Tibial nerve (tissue), 4 donors: ENCODE results near the gene CCDC18. TPM values are rescaled to one million over a fixed set of nuclear protein-coding genes. Genes with fewer than 3 reads are reported as not detected.

Experiments
- DNase-seq, 2 donors: peaks; one replicate each; pipeline ENCODE4 v3.0.0-alpha.2; 2019; ENCODE audit warnings: low spot score in 2 of 2
- H3K27ac ChIP-seq, 4 donors: fragments of 200-600 bp; sonication (generic) in 3 of 4; one replicate each; pipeline ENCODE4 v1.5.1; 2017 to 2019; ENCODE audit warnings: mild to moderate bottlenecking in 1 of 4
- H3K27me3 ChIP-seq, 2 donors: fragments of 200-600 bp; sonication (generic) in 1 of 2; one replicate each; pipeline versions ENCODE4 v1.5.1 to v1.6.0; 2017 to 2019
- H3K36me3 ChIP-seq, 3 donors: fragments of 200-600 bp; sonication (generic); one replicate each; pipeline ENCODE4 v1.5.1; 2018 to 2019
- H3K4me1 ChIP-seq, 4 donors: fragments of 200-600 bp; sonication (generic) in 3 of 4; one replicate each; pipeline ENCODE4 v1.5.1; 2017 to 2019
- H3K4me3 ChIP-seq, 4 donors: fragments of 200-600 bp; sonication (generic) in 3 of 4; one replicate each; pipeline ENCODE4 v1.5.1; 2017 to 2019; ENCODE audit warnings: mild to moderate bottlenecking in 1 of 4, moderate library complexity in 1 of 4
- H3K9me3 ChIP-seq, 4 donors: fragments of 200-600 bp; sonication (generic) in 3 of 4; one replicate each; pipeline ENCODE4 v1.5.1; 2017 to 2019
- EP300 ChIP-seq, 2 donors: sonication (generic); formaldehyde crosslinking; IDR thresholded peaks; one replicate each; pipeline ENCODE4 v1.6.1; 2017; ENCODE audit warnings: antibody characterized with exemption in 2 of 2, mild to moderate bottlenecking in 1 of 2
- POLR2A ChIP-seq, 2 donors: fragments of 450-650 bp; IDR thresholded peaks; one replicate each; pipeline ENCODE4 v1.6.1; 2017; ENCODE audit warnings: antibody characterized with exemption in 2 of 2, mild to moderate bottlenecking in 2 of 2, moderate library complexity in 2 of 2
- WGBS, 2 donors: methylation state at CpG; one replicate each; pipeline ENCODE4 v1.1.5; 2018; 5-methylcytosine and 5-hydroxymethylcytosine counted together
- total RNA-seq, 4 donors: library from RNA; depleted of rRNA; stranded (reverse); fragments of >200 nt; gene quantifications; one replicate each; pipeline ENCODE4 v1.1.0, GENCODE V29; 2016
- TF ChIP-seq, protein P1 (sequence below), 5 experiments: fragments of 200-600 bp in 3 of 5; fragments of 450-650 bp in 2 of 5; sonication (generic) in 3 of 5; IDR thresholded peaks; one replicate each; pipeline ENCODE4 v1.5.1; 2016 to 2019; ENCODE audit warnings: antibody characterized with exemption in 5 of 5, mild to moderate bottlenecking in 3 of 5, moderate library complexity in 2 of 5

CCDC18 gene
- total RNA-seq, 4 donors from 2014 or later: 2.2 to 16.0 (median 8.7) TPM

DNA sequence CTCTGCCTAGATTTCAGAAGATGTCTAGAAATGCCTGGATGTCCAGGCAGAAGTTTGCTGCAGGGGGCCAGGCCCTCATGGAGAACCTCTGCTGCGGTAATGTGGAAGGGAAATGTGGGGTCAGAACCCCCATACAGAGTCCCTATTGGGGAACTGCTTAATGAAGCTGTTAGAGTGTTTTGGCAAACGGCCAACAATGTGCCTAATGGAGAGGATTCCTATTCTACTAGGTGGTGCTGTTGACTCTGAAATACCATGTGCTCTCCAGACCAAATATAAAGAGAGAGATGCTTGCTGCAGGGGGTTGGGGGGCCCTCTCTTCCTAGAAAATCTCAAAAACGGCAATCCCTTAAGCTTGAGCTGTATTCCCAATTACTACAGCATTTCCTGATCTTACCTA lies 108.0 kb downstream of the CCDC18 start:
- H3K36me3 ChIP-seq: peaks cover 0 to 81% (median 0%) of the 10 kb centered on the region in 3 donors
- H3K27ac ChIP-seq: no peak overlapping the region
- TF ChIP-seq, protein P1, sequence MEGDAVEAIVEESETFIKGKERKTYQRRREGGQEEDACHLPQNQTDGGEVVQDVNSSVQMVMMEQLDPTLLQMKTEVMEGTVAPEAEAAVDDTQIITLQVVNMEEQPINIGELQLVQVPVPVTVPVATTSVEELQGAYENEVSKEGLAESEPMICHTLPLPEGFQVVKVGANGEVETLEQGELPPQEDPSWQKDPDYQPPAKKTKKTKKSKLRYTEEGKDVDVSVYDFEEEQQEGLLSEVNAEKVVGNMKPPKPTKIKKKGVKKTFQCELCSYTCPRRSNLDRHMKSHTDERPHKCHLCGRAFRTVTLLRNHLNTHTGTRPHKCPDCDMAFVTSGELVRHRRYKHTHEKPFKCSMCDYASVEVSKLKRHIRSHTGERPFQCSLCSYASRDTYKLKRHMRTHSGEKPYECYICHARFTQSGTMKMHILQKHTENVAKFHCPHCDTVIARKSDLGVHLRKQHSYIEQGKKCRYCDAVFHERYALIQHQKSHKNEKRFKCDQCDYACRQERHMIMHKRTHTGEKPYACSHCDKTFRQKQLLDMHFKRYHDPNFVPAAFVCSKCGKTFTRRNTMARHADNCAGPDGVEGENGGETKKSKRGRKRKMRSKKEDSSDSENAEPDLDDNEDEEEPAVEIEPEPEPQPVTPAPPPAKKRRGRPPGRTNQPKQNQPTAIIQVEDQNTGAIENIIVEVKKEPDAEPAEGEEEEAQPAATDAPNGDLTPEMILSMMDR (IDR thresholded peaks at IDR 0.05): no peak
- TF ChIP-seq POLR2A (IDR thresholded peaks at IDR 0.05) (no peak), EP300 (IDR thresholded peaks at IDR 0.05) (no peak)
- 82 to 85% methylated on average over 3 of the region's 3 CpGs for whole genome bisulfite sequencing, 2 donors
- H3K4me1 ChIP-seq: no peaks in the 10 kb centered on the region
- no peak overlapping the region for H3K4me3 ChIP-seq
- DNase-seq: no peak
- no peaks in the 10 kb centered on the region for H3K27me3 ChIP-seq
- H3K9me3 ChIP-seq: no peaks in the 10 kb centered on the region

DNA sequence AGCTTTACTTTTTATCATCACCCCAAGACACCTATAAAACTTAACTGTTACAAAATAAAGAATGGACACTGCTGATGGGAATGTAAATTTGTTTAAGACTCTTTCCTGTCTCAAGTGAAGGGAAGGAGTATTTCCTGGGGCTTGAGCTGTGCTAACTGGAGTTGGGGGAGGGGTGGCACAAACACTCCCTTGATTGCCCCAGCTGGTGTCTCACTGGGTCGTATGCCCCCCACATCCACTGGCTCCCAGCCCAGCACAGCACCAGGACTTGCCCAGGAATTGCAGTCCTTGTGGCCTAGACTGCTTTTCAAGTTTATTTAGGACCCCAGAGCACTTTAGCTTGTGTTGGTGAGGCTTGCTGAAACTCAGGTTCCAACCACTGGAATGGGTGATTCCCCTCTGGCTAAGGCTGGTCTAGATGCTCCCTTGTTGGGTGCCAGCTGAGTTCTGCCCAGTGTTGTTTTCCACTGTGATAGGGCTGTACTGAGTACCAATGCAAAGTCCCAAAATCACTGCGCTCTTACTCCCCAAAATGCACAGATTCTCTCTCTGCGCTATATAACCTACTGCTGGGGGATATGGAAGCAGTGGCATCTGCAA lies 116.1 kb downstream of the CCDC18 start:
- no peak for TF ChIP-seq POLR2A (IDR thresholded peaks at IDR 0.05)
- TF ChIP-seq, protein P1 (IDR thresholded peaks at IDR 0.05): no peak
- DNase-seq: no peak
- Histone ChIP-seq H3K27ac (no peak overlapping the region), H3K4me3 (no peak overlapping the region), H3K27me3 (no peaks in the 10 kb centered on the region), H3K9me3 (no peaks in the 10 kb centered on the region), H3K36me3 (peaks cover 0 to 46% (median 0%) of the 10 kb centered on the region in 3 donors), H3K4me1 (no peaks in the 10 kb centered on the region)
- WGBS, 2 donors: 67 to 72% methylated on average over 3 of the region's 3 CpGs

GRCh38 chr1:93301131-93301530 lies 120.6 kb downstream of the CCDC18 start:
- Histone ChIP-seq H3K27ac (no peak overlapping the region), H3K36me3 (peaks cover 0 to 43% (median 0%) of the 10 kb centered on the region in 3 donors), H3K27me3 (no peaks in the 10 kb centered on the region), H3K9me3 (no peaks in the 10 kb centered on the region), H3K4me3 (no peak overlapping the region), H3K4me1 (no peaks in the 10 kb centered on the region)
- DNase-seq: no peak
- WGBS, 2 donors: 38 to 39% methylated on average over 1 of the region's 1 CpG
- no peak for TF ChIP-seq EP300 (IDR thresholded peaks at IDR 0.05)
- TF ChIP-seq, protein P1 (IDR thresholded peaks at IDR 0.05): no peak
- no peak for TF ChIP-seq POLR2A (IDR thresholded peaks at IDR 0.05)

DNA sequence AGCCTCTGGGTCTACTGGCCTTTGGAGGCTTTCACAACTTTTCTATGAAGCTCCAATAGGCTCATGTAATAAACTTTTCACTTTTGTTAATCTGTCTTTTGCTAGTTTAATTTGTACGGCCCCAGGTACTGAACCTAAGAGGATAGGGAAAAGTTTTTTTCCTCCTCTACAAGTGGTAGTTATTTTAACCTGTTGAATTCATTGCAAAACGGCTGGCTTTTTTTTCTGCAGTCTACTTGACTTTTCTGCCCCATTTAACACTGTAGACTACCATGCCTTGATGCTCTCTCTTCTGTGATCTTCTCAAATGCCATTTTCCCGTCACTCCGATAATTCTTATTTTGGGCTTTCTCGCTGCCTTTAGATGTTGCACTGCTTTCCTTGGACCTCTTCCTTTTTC lies 121.6 kb downstream of the CCDC18 start:
- Histone ChIP-seq H3K4me1 (no peaks in the 10 kb centered on the region), H3K27me3 (no peaks in the 10 kb centered on the region), H3K4me3 (no peak overlapping the region), H3K36me3 (peaks cover 0 to 43% (median 0%) of the 10 kb centered on the region in 3 donors), H3K27ac (no peak overlapping the region), H3K9me3 (no peaks in the 10 kb centered on the region)
- TF ChIP-seq, protein P1 (IDR thresholded peaks at IDR 0.05): no peak
- 86 to 88% methylated on average over 5 of the region's 5 CpGs for WGBS, 2 donors
- DNase-seq: no peak

- peaks cover 0 to 45% (median 0%) of the 10 kb centered on the region in 3 donors for H3K36me3 ChIP-seq
- 15 to 18% methylated on average over 2 of the region's 2 CpGs for WGBS, 2 donors
- no peak for TF ChIP-seq EP300 (IDR thresholded peaks at IDR 0.05)
- TF ChIP-seq, protein P1 (IDR thresholded peaks at IDR 0.05): peak; percentile 73 to 90 (median 82)
- no peak for TF ChIP-seq POLR2A (IDR thresholded peaks at IDR 0.05)
- peak in 1 of 2 donors; percentile 67 for DNase-seq
- H3K9me3 ChIP-seq: no peaks in the 10 kb centered on the region
- no peak overlapping the region for H3K27ac ChIP-seq
- no peaks in the 10 kb centered on the region for H3K4me1 ChIP-seq
- H3K27me3 ChIP-seq: no peaks in the 10 kb centered on the region
- no peak overlapping the region for H3K4me3 ChIP-seq
Measured at GRCh38 chr1:93304716-93305138, 124.2 kb downstream of the CCDC18 start.
